Mesenchymal stem cell (in vitro differentiated cells and primary cell): Measurements from ENCODE around the gene INPP5A.

Source experiments
- DNase-seq: peaks from one replicate; pipeline ENCODE4 v3.0.0-alpha.2; 2013
- H2AFZ ChIP-seq: one replicate; pipeline ENCODE4 v1.6.1; 2013; ENCODE audit warnings: low read depth, mild to moderate bottlenecking, control low read depth, inconsistent platforms, low read length, moderate library complexity
- H2AK5ac ChIP-seq: 2 replicates; pipeline ENCODE4 v1.6.1; 2013; ENCODE audit warnings: low read length, moderate library complexity, mild to moderate bottlenecking, inconsistent platforms; ENCODE audit not compliant: severe bottlenecking
- H2BK120ac ChIP-seq: one replicate; pipeline ENCODE4 v1.6.1; 2013; ENCODE audit warnings: low read depth, mild to moderate bottlenecking, inconsistent platforms, low read length, moderate library complexity
- H2BK12ac ChIP-seq, 2 experiments: one replicate each; pipeline ENCODE4 v1.6.1; 2013; ENCODE audit warnings: inconsistent platforms in 2 of 2, low read length in 2 of 2, mild to moderate bottlenecking in 2 of 2, moderate library complexity in 2 of 2, control low read depth in 1 of 2
- H2BK15ac ChIP-seq: one replicate; pipeline ENCODE4 v1.6.1; 2013; ENCODE audit warnings: mild to moderate bottlenecking, low read depth, inconsistent platforms; ENCODE audit not compliant: poor library complexity, severe bottlenecking
- H2BK5ac ChIP-seq: 2 replicates; pipeline ENCODE4 v1.6.1; 2013; ENCODE audit warnings: low read depth, mild to moderate bottlenecking, low read length, control low read depth, inconsistent platforms; ENCODE audit not compliant: poor library complexity, severe bottlenecking
- H3K14ac ChIP-seq, 2 experiments: one replicate each; pipeline ENCODE4 v1.6.1; 2013; ENCODE audit warnings: inconsistent platforms in 2 of 2, low read length in 2 of 2, control low read depth in 1 of 2, mild to moderate bottlenecking in 1 of 2, moderate library complexity in 1 of 2
- H3K18ac ChIP-seq, 2 experiments: one replicate each; pipeline ENCODE4 v1.6.1; 2013; ENCODE audit warnings: inconsistent platforms in 2 of 2, low read length in 2 of 2, control low read depth in 1 of 2, low read depth in 1 of 2, mild to moderate bottlenecking in 1 of 2
- H3K23ac ChIP-seq, 2 experiments: one replicate each; pipeline ENCODE4 v1.6.1; 2013; ENCODE audit warnings: inconsistent platforms in 2 of 2, low read length in 2 of 2, mild to moderate bottlenecking in 2 of 2, moderate library complexity in 2 of 2, control low read depth in 1 of 2
- H3K27ac ChIP-seq: 2 replicates; pipeline ENCODE4 v1.5.1; 2013; ENCODE audit warnings: mild to moderate bottlenecking, moderate library complexity, low read length, control low read depth, inconsistent platforms; ENCODE audit not compliant: poor library complexity, severe bottlenecking
- H3K27me3 ChIP-seq, 2 experiments: 2 replicates each; pipeline versions ENCODE4 v1.6.1 to v1.7.0; 2013; ENCODE audit warnings: low read length in 2 of 2, mild to moderate bottlenecking in 2 of 2, moderate library complexity in 2 of 2, control low read depth in 1 of 2, inconsistent platforms in 1 of 2; ENCODE audit not compliant: control insufficient read depth in 1 of 2, insufficient read depth in 1 of 2
- H3K36me3 ChIP-seq, 2 experiments: 2 replicates each; pipeline versions ENCODE4 v1.6.1 to v1.7.0; 2013; ENCODE audit warnings: low read length in 2 of 2, control low read depth in 1 of 2, inconsistent platforms in 1 of 2, low read depth in 1 of 2, mild to moderate bottlenecking in 1 of 2; ENCODE audit not compliant: insufficient read depth in 2 of 2, control insufficient read depth in 1 of 2
- H3K4ac ChIP-seq, 2 experiments: one replicate each; pipeline ENCODE4 v1.6.1; 2013; ENCODE audit warnings: inconsistent platforms in 2 of 2, low read length in 2 of 2, mild to moderate bottlenecking in 2 of 2, moderate library complexity in 2 of 2, control low read depth in 1 of 2, low read depth in 1 of 2
- H3K4me1 ChIP-seq: 2 replicates; pipeline ENCODE4 v1.6.1; 2013; ENCODE audit warnings: low read depth, low read length, control low read depth; ENCODE audit not compliant: control insufficient read depth, insufficient read depth
- H3K4me2 ChIP-seq: 2 replicates; pipeline ENCODE4 v1.6.1; 2013; ENCODE audit warnings: low read length, mild to moderate bottlenecking, inconsistent platforms; ENCODE audit not compliant: poor library complexity, severe bottlenecking
- H3K4me3 ChIP-seq, 2 experiments: 2 replicates each; pipeline versions ENCODE4 v1.5.1 to v1.7.0; 2013; ENCODE audit warnings: low read length in 2 of 2, mild to moderate bottlenecking in 2 of 2, control low read depth in 1 of 2, low read depth in 1 of 2; ENCODE audit not compliant: insufficient read depth in 1 of 2
- H3K79me1 ChIP-seq: replicated peaks from 2 replicates; pipeline ENCODE4 v1.6.1; 2013; ENCODE audit warnings: mild to moderate bottlenecking, control low read depth, low read length, inconsistent platforms; ENCODE audit not compliant: poor library complexity, severe bottlenecking
- H3K9ac ChIP-seq: 2 replicates; pipeline ENCODE4 v1.7.0; 2013; ENCODE audit warnings: mild to moderate bottlenecking, low read length, moderate library complexity
- H3K9me3 ChIP-seq: 2 replicates; pipeline ENCODE4 v1.7.0; 2013; ENCODE audit warnings: mild to moderate bottlenecking, low read length; ENCODE audit not compliant: control insufficient read depth
- H4K8ac ChIP-seq: one replicate; pipeline ENCODE4 v1.6.1; 2013; ENCODE audit warnings: inconsistent platforms, mild to moderate bottlenecking, low read length, moderate library complexity
- H4K91ac ChIP-seq: one replicate; pipeline ENCODE4 v1.6.1; 2013; ENCODE audit warnings: mild to moderate bottlenecking, low read length, inconsistent platforms
- WGBS: methylation state at CpG from one replicate; pipeline ENCODE4 v1.1.7; 2013; ENCODE audit warnings: mixed read lengths; 5-methylcytosine and 5-hydroxymethylcytosine counted together

INPP5A gene

DNA sequence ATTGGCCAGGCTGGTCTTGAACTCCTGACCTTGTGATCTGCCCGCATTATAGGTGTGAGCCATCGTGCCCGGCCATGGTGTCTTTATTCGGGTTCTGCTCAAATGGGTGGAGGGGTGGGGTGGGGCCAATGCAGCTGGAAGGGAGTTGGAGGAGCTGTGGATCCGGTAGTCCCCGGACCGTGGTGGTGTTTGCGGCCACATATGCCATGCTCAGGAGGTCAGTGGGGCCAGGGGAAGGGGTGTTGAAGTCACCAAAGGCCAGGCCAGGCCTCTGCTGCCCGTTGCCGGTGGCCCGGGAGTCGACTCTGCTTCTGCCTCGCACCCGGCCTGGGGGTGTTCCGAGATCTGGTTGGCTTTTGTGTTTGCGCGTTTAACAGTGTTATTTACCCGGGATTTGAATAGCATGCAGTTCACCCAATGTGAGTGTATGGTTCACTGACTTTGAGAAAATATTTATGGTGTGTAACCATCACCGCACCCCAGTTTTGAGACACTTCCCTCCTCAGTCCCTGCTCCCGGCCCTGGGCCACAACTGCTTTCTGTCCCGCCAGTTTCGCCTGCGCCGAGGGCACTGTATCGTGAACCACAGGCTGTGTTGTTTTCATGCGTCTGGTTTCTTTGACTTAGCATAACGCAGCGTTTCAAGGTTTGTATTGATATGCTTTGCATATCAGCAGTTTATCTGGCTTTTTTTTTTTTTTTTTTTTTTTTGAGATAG lies 10.7 kb downstream of the INPP5A start:
- DNase-seq = no peak
- H4K91ac ChIP-seq = no peak overlapping the region
- H2AFZ ChIP-seq = no peak overlapping the region
- H3K4me3 ChIP-seq = no peak overlapping the region
- no peak overlapping the region for H2BK12ac ChIP-seq
- no peaks in the 10 kb centered on the region for H3K9me3 ChIP-seq
- no peak overlapping the region for H2BK120ac ChIP-seq
- H3K4me2 ChIP-seq = no peak overlapping the region
- peaks cover 0 to 5% of the 10 kb centered on the region in 2 experiments for H3K27me3 ChIP-seq
- H3K14ac ChIP-seq = no peak overlapping the region
- no peak overlapping the region for H2BK5ac ChIP-seq
- H3K79me1 ChIP-seq = peaks cover 68% of the 10 kb centered on the region
- H3K4me1 ChIP-seq = peaks cover 30% of the 10 kb centered on the region
- H3K36me3 ChIP-seq = peaks cover 0 to 15% of the 10 kb centered on the region in 2 experiments
- H4K8ac ChIP-seq = no peak overlapping the region
- no peak overlapping the region for H3K4ac ChIP-seq
- H3K23ac ChIP-seq = no peak overlapping the region
- no peak overlapping the region for H3K27ac ChIP-seq
- 98% methylated on average over 28 of the region's 28 CpGs for WGBS
- H2AK5ac ChIP-seq = no peak overlapping the region
- H3K9ac ChIP-seq = no peak overlapping the region
- no peak overlapping the region for H3K18ac ChIP-seq
- H2BK15ac ChIP-seq = no peak overlapping the region

GRCh38 chr10:132548869-132549268 lies 11.3 kb downstream of the INPP5A start:
- Histone ChIP-seq H2BK12ac (no peak overlapping the region), H3K36me3 (peaks cover 0 to 9% of the 10 kb centered on the region in 2 experiments), H4K91ac (no peak overlapping the region), H3K4me2 (no peak overlapping the region), H2BK15ac (no peak overlapping the region), H2AK5ac (no peak overlapping the region), H3K4ac (no peak overlapping the region), H3K4me1 (peaks cover 30% of the 10 kb centered on the region), H4K8ac (no peak overlapping the region), H3K9me3 (no peaks in the 10 kb centered on the region), H3K18ac (no peak overlapping the region), H3K27ac (no peak overlapping the region), H3K4me3 (no peak overlapping the region), H3K79me1 (peaks cover 63% of the 10 kb centered on the region), H2BK5ac (no peak overlapping the region), H3K23ac (no peak overlapping the region), H3K27me3 (peaks cover 0 to 5% of the 10 kb centered on the region in 2 experiments), H3K9ac (no peak overlapping the region), H2AFZ (no peak overlapping the region), H3K14ac (no peak overlapping the region), H2BK120ac (no peak overlapping the region)
- 94% methylated on average over 14 of the region's 14 CpGs for WGBS
- DNase-seq = no peak

DNA sequence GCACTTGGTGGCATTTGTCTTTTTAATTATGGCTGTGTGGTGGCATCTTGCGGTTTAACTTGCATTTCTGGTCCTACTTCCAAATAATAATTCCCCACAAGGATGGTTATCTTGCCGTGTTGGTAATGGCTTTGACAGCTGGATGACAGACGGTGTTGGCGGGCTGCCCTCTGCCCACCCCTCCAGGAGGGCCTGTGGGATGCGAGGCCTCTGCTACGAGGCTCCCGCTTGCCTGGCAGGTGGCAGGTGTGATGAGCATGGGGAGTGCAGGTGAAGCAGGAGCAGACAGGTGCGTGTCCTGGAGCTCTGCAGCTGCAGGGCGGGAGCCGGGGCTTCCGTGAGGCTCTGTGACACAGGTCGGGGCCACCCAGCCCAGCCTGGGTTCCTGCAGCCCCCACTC lies 11.8 kb downstream of the INPP5A start:
- no peak for DNase-seq
- Histone ChIP-seq H3K14ac (no peak overlapping the region), H2BK5ac (no peak overlapping the region), H3K18ac (no peak overlapping the region), H3K4ac (no peak overlapping the region), H3K9me3 (no peaks in the 10 kb centered on the region), H3K79me1 (peaks cover 62% of the 10 kb centered on the region), H3K36me3 (peaks cover 0 to 4% of the 10 kb centered on the region in 2 experiments), H4K91ac (no peak overlapping the region), H3K4me3 (no peak overlapping the region), H3K4me1 (peaks cover 34% of the 10 kb centered on the region), H4K8ac (no peak overlapping the region), H2AK5ac (no peak overlapping the region), H2BK15ac (no peak overlapping the region), H2AFZ (no peak overlapping the region), H3K27ac (no peak overlapping the region), H2BK120ac (no peak overlapping the region), H3K27me3 (peaks cover 0 to 5% of the 10 kb centered on the region in 2 experiments), H3K23ac (no peak overlapping the region), H3K4me2 (no peak overlapping the region), H3K9ac (no peak overlapping the region), H2BK12ac (no peak overlapping the region)
- WGBS = 95% methylated on average over 10 of the region's 12 CpGs

DNA sequence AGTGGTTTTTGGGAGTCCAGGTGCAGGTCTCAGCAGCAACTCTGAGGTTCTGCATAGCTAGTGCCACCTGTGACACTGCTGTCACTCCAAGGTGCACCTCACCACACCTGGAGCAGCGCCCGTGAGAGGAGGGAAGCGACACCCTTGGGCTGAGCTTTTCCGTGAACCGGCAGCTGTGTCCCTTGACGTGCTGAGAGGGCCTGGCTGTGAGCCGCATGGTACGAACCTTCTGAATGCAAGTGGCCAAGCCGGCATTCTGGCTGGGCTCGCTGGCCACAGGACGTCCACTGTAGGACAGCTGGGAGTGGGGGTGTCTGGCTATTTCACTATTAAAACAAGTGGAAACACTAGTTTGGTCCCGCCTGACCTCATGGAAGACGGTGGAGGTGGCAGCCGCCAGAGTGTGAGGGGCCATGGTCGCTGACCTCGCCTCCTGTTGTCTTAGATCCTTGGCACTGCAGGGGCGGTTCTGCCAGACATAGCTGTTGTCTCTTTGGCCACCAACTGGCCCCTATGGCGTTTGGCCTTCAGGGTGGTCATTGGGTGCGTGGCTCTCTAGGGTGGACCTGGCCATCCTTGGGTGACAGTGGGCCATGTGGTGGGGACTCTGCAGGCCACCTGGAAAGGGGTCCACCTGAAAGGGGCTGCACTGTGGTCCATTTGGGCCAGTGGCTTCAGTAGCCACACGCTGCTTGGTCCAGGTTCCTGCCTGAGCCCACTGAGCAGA lies 12.9 kb downstream of the INPP5A start:
- no peak for DNase-seq
- 95% methylated on average over 20 of the region's 20 CpGs for WGBS
- Histone ChIP-seq H3K27ac (no peak overlapping the region), H2BK12ac (no peak overlapping the region), H4K8ac (no peak overlapping the region), H3K4ac (no peak overlapping the region), H3K79me1 (peaks cover 63% of the 10 kb centered on the region), H3K14ac (no peak overlapping the region), H3K36me3 (peaks cover 0 to 2% of the 10 kb centered on the region in 2 experiments), H3K4me2 (no peak overlapping the region), H3K9ac (no peak overlapping the region), H3K4me3 (no peak overlapping the region), H3K27me3 (peaks cover 0 to 5% of the 10 kb centered on the region in 2 experiments), H3K23ac (no peak overlapping the region), H3K4me1 (peaks cover 41% of the 10 kb centered on the region), H2AFZ (no peak overlapping the region), H3K9me3 (no peaks in the 10 kb centered on the region), H2AK5ac (no peak overlapping the region), H2BK5ac (no peak overlapping the region), H4K91ac (no peak overlapping the region), H3K18ac (no peak overlapping the region), H2BK15ac (no peak overlapping the region), H2BK120ac (no peak overlapping the region)
